Urinary bladder (tissue), 4 donors: ENCODE results near the gene APOBEC3F. TPM values are rescaled to one million over a fixed set of nuclear protein-coding genes. Genes with fewer than 3 reads are reported as not detected.
"Not testable (repeated sequence)": the region's sequence is repeated elsewhere in the genome, so short reads cannot be mapped to it uniquely, and the experiment has no call there.

Experiments
- DNase-seq: peaks from one replicate; pipeline ENCODE4 v3.0.0-alpha.2; 2015; ENCODE audit errors: extremely low spot score
- H3K27ac ChIP-seq: one replicate; pipeline ENCODE4 v1.5.1; 2013; ENCODE audit warnings: low read depth, mild to moderate bottlenecking, moderate library complexity
- H3K36me3 ChIP-seq: one replicate; pipeline ENCODE4 v1.6.1; 2013; ENCODE audit warnings: mild to moderate bottlenecking, moderate library complexity; ENCODE audit not compliant: insufficient read depth
- H3K4me1 ChIP-seq: one replicate; pipeline ENCODE4 v1.6.1; 2013; ENCODE audit warnings: mild to moderate bottlenecking, moderate library complexity; ENCODE audit not compliant: insufficient read depth
- H3K4me3 ChIP-seq: one replicate; pipeline ENCODE4 v1.5.1; 2013; ENCODE audit warnings: low read depth, low read length
- whole genome bisulfite sequencing: extraction: QIAGEN DNeasy Blood & Tissue Kit; methylation state at CpG from one replicate; pipeline ENCODE4 v1.1.7; 2013; 5-methylcytosine and 5-hydroxymethylcytosine counted together
- polyA plus RNA-seq: library from polyadenylated mRNA; stranded (reverse); fragments of 200-250 nt; gene quantifications from one replicate; pipeline ENCODE4 v1.2.3, GENCODE V29; 2013
- total RNA-seq: library from RNA; depleted of rRNA; stranded (reverse); fragments of >200 nt; gene quantifications from one replicate; pipeline ENCODE4 v1.2.3, GENCODE V29; 2014
- donor health status: healthy with polysubstance abuse.
- donor health status: healthy.

The APOBEC3F gene
- total and polyA plus RNA-seq, 2 donors, result 4.4 to 4.7 TPM

DNA sequence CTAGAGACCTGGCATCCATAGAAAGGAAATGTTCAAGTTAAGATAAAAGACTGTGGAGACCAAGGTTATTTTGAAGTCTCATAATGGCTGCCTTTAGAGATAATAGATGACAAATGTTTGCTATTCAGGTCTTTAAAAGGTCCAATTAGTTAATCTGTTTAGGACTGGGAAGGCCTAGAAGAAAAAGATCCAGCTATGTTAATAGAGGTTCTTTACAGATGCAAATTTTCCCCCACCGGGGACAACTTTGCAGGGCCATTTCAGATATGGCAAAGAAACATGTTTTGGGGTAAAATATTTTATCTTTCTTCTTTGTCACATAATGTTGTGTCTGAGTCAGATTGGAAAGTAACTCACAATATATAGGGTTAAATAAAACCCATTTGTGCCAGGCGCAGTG is 33.3 kb downstream of the APOBEC3F start:
- WGBS, result 55% methylated on average over 2 of the region's 2 CpGs
- H3K27ac ChIP-seq, result no peak overlapping the region
- no peaks in the 10 kb centered on the region for H3K4me1 ChIP-seq
- H3K36me3 ChIP-seq, result no peaks in the 10 kb centered on the region
- no peak for DNase-seq
- H3K4me3 ChIP-seq, result no peak overlapping the region

- 33% methylated on average over 23 of the region's 24 CpGs for WGBS
- H3K4me1 ChIP-seq, H3K36me3 ChIP-seq, DNase-seq: not testable (repeated sequence)
- peak overlapping the region; percentile 48 for H3K27ac ChIP-seq
- peak overlapping the region; percentile 10 for H3K4me3 ChIP-seq
Observed at GRCh38 chr22:39076155-39077025, 35.7 kb downstream of the APOBEC3F start.

DNA sequence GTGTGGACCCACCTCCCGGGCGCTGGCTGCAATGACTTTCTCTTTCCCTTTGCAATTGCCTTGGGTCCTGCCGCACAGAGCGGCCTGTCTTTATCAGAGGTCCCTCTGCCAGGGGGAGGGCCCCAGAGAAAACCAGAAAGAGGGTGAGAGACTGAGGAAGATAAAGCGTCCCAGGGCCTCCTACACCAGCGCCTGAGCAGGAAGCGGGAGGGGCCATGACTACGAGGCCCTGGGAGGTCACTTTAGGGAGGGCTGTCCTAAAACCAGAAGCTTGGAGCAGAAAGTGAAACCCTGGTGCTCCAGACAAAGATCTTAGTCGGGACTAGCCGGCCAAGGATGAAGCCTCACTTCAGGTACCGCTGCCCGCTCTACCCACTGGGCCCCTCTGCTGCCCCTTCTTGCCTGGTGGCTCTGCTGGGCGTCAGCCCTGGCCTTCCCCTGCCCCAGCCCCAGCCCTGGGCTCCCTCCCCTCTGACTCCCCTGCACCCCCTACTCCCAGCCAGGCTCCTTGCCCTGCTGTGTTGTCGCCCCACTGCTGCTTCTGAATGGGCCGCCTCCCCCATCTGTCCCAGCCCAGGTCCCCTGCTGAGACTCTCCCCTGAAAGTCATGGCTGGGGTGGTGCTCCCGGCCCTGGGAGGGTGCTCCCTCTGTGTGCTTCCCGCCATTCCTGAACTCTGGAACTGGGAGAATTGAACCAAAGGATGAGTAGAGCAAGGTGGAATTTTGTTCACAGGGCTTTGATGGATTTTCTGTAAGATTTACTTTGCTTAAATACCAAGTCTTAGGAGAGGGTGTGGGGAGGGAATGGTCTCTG is 36.6 kb downstream of the APOBEC3F start, which contains the start of gene APOBEC3G:
Gene APOBEC3G (plus strand): TSS at position 250 of the 815 bp plus-strand sequence. CDS start 87 bp downstream, at position 337.
- Histone ChIP-seq H3K4me3 (peak within 1 kb of the TSS; percentile 44), H3K27ac (peak within 1 kb of the TSS; percentile 68)
- 16% methylated on average over 15 of the region's 17 CpGs for WGBS
- H3K4me1 ChIP-seq, H3K36me3 ChIP-seq, DNase-seq: not testable (repeated sequence)

GRCh38 chr22:39077912-39078311 is 37.2 kb downstream of the APOBEC3F start:
- not testable (repeated sequence) for H3K27ac ChIP-seq, H3K36me3 ChIP-seq, H3K4me1 ChIP-seq, DNase-seq
- 88% methylated on average over 12 of the region's 12 CpGs for WGBS
- H3K4me3 ChIP-seq, result peak overlapping the region; percentile 44

GRCh38 chr22:39078329-39078728 is 37.7 kb downstream of the APOBEC3F start:
- no peaks in the 10 kb centered on the region for H3K4me1 ChIP-seq
- DNase-seq, result no peak
- H3K27ac ChIP-seq, result no peak overlapping the region
- H3K4me3 ChIP-seq, result no peak overlapping the region
- 87% methylated on average over 8 of the region's 8 CpGs for WGBS
- no peaks in the 10 kb centered on the region for H3K36me3 ChIP-seq

GRCh38 chr22:39079054-39079637 is 38.5 kb downstream of the APOBEC3F start:
- H3K36me3 ChIP-seq, H3K4me1 ChIP-seq, H3K4me3 ChIP-seq, DNase-seq, H3K27ac ChIP-seq: not testable (repeated sequence)
- 94% methylated on average over 21 of the region's 24 CpGs for WGBS

- no peak for DNase-seq
- Histone ChIP-seq H3K4me3 (no peak overlapping the region), H3K4me1 (no peaks in the 10 kb centered on the region), H3K36me3 (no peaks in the 10 kb centered on the region), H3K27ac (no peak overlapping the region)
- WGBS, result 76% methylated on average over 9 of the region's 9 CpGs
Observed at GRCh38 chr22:39080052-39080762, 39.5 kb downstream of the APOBEC3F start.

GRCh38 chr22:39081016-39081415 is 40.4 kb downstream of the APOBEC3F start:
- no peaks in the 10 kb centered on the region for H3K4me1 ChIP-seq
- no peaks in the 10 kb centered on the region for H3K36me3 ChIP-seq
- 90% methylated on average over 12 of the region's 12 CpGs for WGBS
- no peak overlapping the region for H3K4me3 ChIP-seq
- H3K27ac ChIP-seq, result no peak overlapping the region
- no peak for DNase-seq

DNA sequence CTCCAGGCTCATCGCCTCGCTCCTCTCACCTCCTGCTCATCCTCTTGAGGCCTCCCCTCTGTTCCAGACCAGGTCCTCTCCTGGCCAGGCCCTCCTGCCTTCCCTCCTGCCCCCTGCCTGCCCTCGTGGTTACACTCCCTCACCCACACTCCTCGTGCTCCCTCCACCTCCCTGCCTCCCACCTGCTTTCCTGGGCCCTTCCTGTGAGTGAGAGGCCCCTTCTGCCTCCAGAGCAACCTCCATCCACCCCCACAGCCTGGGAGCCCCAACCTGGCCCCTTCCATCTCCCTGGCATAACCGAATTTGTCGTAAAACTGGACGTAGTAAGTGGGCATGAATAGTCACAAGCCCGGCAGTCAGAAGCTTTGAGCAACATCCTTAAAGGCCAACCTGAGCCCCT is 40.9 kb downstream of the APOBEC3F start:
- WGBS, result 76% methylated on average over 8 of the region's 8 CpGs
- Histone ChIP-seq H3K4me3 (no peak overlapping the region), H3K36me3 (no peaks in the 10 kb centered on the region), H3K4me1 (no peaks in the 10 kb centered on the region), H3K27ac (no peak overlapping the region)
- DNase-seq, result no peak

- WGBS, result 81% methylated on average over 14 of the region's 14 CpGs
- no peaks in the 10 kb centered on the region for H3K36me3 ChIP-seq
- H3K4me3 ChIP-seq, result no peak overlapping the region
- no peak overlapping the region for H3K27ac ChIP-seq
- DNase-seq, result no peak
- no peaks in the 10 kb centered on the region for H3K4me1 ChIP-seq
Observed at GRCh38 chr22:39083212-39084165, 42.8 kb downstream of the APOBEC3F start.

- Histone ChIP-seq H3K4me1 (no peaks in the 10 kb centered on the region), H3K4me3 (no peak overlapping the region), H3K27ac (no peak overlapping the region), H3K36me3 (no peaks in the 10 kb centered on the region)
- 88% methylated on average over 8 of the region's 8 CpGs for WGBS
- DNase-seq, result no peak
Observed at GRCh38 chr22:39084666-39085065, 44.0 kb downstream of the APOBEC3F start.

- no peak for DNase-seq
- Histone ChIP-seq H3K4me3 (no peak overlapping the region), H3K36me3 (no peaks in the 10 kb centered on the region), H3K4me1 (no peaks in the 10 kb centered on the region), H3K27ac (no peak overlapping the region)
- WGBS, result 96% methylated on average over 6 of the region's 6 CpGs
Observed at GRCh38 chr22:39087098-39087497, 46.4 kb downstream of the APOBEC3F start.
